ENCODE measurements around the gene AXL.

- TF ChIP-seq EZH2 (IDR thresholded peaks at IDR 0.05; ENCODE audit: insufficient read depth, poor library complexity, severe bottlenecking), result no peak
- TF ChIP-seq EZH2phosphoT487 (IDR thresholded peaks at IDR 0.05; ENCODE audit: insufficient read depth, low read depth), result no peak
Observed at GRCh38 chr19:41198559-41198958, 20.5 kb upstream of the AXL start.

Measured in GM23248 (cell line).